ENCODE measurements around the gene ATP8A1.
"Not testable (repeated sequence)": the region's sequence is repeated elsewhere in the genome, so short reads cannot be mapped to it uniquely, and the experiment has no call there.

Gene ATP8A1

GRCh38 chr4:42488114-42488513 lies 168.8 kb downstream of the ATP8A1 start:
- Histone ChIP-seq H3K9me3 (ENCODE audit: insufficient read depth, low read length, severe bottlenecking) (no peaks in the 10 kb centered on the region), H3K27me3 (ENCODE audit: insufficient read depth, low read length, poor library complexity) (no peaks in the 10 kb centered on the region), H3K27ac (ENCODE audit: low read length) (no peak overlapping the region), H3K79me2 (ENCODE audit: insufficient read depth, low read length) (no peaks in the 10 kb centered on the region), H3K36me3 (ENCODE audit: insufficient read depth, low read length) (no peaks in the 10 kb centered on the region), H3K4me2 (ENCODE audit: insufficient read depth, low read length) (no peak overlapping the region), H3K4me3 (ENCODE audit: low read depth in 1 of 2, low read length in 2 of 2) (no peak overlapping the region), H3K4me1 (ENCODE audit: insufficient read depth, low read length) (no peaks in the 10 kb centered on the region), H4K20me1 (ENCODE audit: insufficient read depth, low read length) (no peaks in the 10 kb centered on the region), H2AFZ (ENCODE audit: low read depth, low read length) (no peak overlapping the region), H3K9ac (ENCODE audit: low read depth, low read length) (no peak overlapping the region)
- DNase-seq (no peak), ATAC-seq (ENCODE audit: insufficient read depth, low read depth) (no peak)
- TF ChIP-seq EZH2 (IDR thresholded peaks at IDR 0.05; ENCODE audit: borderline replicate concordance, low read depth, low read length, severe bottlenecking): no peak
- TF ChIP-seq, protein P1, sequence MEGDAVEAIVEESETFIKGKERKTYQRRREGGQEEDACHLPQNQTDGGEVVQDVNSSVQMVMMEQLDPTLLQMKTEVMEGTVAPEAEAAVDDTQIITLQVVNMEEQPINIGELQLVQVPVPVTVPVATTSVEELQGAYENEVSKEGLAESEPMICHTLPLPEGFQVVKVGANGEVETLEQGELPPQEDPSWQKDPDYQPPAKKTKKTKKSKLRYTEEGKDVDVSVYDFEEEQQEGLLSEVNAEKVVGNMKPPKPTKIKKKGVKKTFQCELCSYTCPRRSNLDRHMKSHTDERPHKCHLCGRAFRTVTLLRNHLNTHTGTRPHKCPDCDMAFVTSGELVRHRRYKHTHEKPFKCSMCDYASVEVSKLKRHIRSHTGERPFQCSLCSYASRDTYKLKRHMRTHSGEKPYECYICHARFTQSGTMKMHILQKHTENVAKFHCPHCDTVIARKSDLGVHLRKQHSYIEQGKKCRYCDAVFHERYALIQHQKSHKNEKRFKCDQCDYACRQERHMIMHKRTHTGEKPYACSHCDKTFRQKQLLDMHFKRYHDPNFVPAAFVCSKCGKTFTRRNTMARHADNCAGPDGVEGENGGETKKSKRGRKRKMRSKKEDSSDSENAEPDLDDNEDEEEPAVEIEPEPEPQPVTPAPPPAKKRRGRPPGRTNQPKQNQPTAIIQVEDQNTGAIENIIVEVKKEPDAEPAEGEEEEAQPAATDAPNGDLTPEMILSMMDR (IDR thresholded peaks at IDR 0.05; ENCODE audit: borderline replicate concordance, extremely low read depth, low read length, poor library complexity, severe bottlenecking): no peak

GRCh38 chr4:42487230-42487629 lies 169.7 kb downstream of the ATP8A1 start:
- DNase-seq (no peak), ATAC-seq (ENCODE audit: insufficient read depth, low read depth) (no peak)
- no peak for TF ChIP-seq EZH2 (IDR thresholded peaks at IDR 0.05; ENCODE audit: borderline replicate concordance, low read depth, low read length, severe bottlenecking)
- TF ChIP-seq, protein P1 (IDR thresholded peaks at IDR 0.05; ENCODE audit: borderline replicate concordance, extremely low read depth, low read length, poor library complexity, severe bottlenecking): no peak
- Histone ChIP-seq H4K20me1 (ENCODE audit: insufficient read depth, low read length) (no peaks in the 10 kb centered on the region), H3K9me3 (ENCODE audit: insufficient read depth, low read length, severe bottlenecking) (no peaks in the 10 kb centered on the region), H3K79me2 (ENCODE audit: insufficient read depth, low read length) (no peaks in the 10 kb centered on the region), H3K27me3 (ENCODE audit: insufficient read depth, low read length, poor library complexity) (no peaks in the 10 kb centered on the region), H3K9ac (ENCODE audit: low read depth, low read length) (no peak overlapping the region), H3K4me2 (ENCODE audit: insufficient read depth, low read length) (no peak overlapping the region), H3K27ac (ENCODE audit: low read length) (no peak overlapping the region), H2AFZ (ENCODE audit: low read depth, low read length) (no peak overlapping the region), H3K4me1 (ENCODE audit: insufficient read depth, low read length) (no peaks in the 10 kb centered on the region), H3K36me3 (ENCODE audit: insufficient read depth, low read length) (no peaks in the 10 kb centered on the region), H3K4me3 (ENCODE audit: low read depth in 1 of 2, low read length in 2 of 2) (no peak overlapping the region)

DNA sequence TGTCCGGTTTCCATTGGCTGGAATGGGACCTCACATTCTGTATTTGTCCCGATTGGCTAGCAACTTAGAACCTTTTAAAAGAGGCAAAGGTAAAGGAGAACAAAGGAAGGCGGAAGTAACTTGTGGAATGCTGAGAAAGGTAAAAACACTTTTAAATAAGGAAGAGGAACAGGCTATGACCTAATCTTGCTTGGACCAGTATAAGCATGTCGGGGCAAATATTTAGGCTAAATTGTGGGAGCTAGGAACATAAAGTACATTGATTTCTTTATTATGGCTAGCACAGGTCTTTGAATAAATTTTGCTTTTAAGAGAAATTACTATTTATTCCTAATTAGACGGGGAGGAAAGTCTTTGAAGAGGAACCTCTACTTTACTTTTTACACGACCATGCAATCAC lies 170.7 kb downstream of the ATP8A1 start:
- H3K79me2 ChIP-seq (ENCODE audit: insufficient read depth, low read length); H3K9me3 ChIP-seq (ENCODE audit: insufficient read depth, low read length, severe bottlenecking); H3K27me3 ChIP-seq (ENCODE audit: insufficient read depth, low read length, poor library complexity); H3K4me3 ChIP-seq (ENCODE audit: low read depth in 1 of 2, low read length in 2 of 2); DNase-seq; H3K4me2 ChIP-seq (ENCODE audit: insufficient read depth, low read length); H2AFZ ChIP-seq (ENCODE audit: low read depth, low read length); H4K20me1 ChIP-seq (ENCODE audit: insufficient read depth, low read length); H3K36me3 ChIP-seq (ENCODE audit: insufficient read depth, low read length); H3K27ac ChIP-seq (ENCODE audit: low read length); H3K9ac ChIP-seq (ENCODE audit: low read depth, low read length); H3K4me1 ChIP-seq (ENCODE audit: insufficient read depth, low read length); ATAC-seq (ENCODE audit: insufficient read depth, low read depth): not testable (repeated sequence)

- DNase-seq (no peak), ATAC-seq (ENCODE audit: insufficient read depth, low read depth) (no peak)
- no peak overlapping the region for H3K27ac ChIP-seq (ENCODE audit: low read length)
- no peak for TF ChIP-seq EZH2 (IDR thresholded peaks at IDR 0.05; ENCODE audit: borderline replicate concordance, low read depth, low read length, severe bottlenecking)
- TF ChIP-seq, protein P1 (IDR thresholded peaks at IDR 0.05; ENCODE audit: borderline replicate concordance, extremely low read depth, low read length, poor library complexity, severe bottlenecking): no peak
- H3K36me3 ChIP-seq (ENCODE audit: insufficient read depth, low read length): no peaks in the 10 kb centered on the region
- H3K4me1 ChIP-seq (ENCODE audit: insufficient read depth, low read length): no peaks in the 10 kb centered on the region
- H2AFZ ChIP-seq (ENCODE audit: low read depth, low read length): no peak overlapping the region
- no peak overlapping the region for H3K9ac ChIP-seq (ENCODE audit: low read depth, low read length)
- no peaks in the 10 kb centered on the region for H3K27me3 ChIP-seq (ENCODE audit: insufficient read depth, low read length, poor library complexity)
- no peaks in the 10 kb centered on the region for H3K9me3 ChIP-seq (ENCODE audit: insufficient read depth, low read length, severe bottlenecking)
- no peaks in the 10 kb centered on the region for H3K79me2 ChIP-seq (ENCODE audit: insufficient read depth, low read length)
- H4K20me1 ChIP-seq (ENCODE audit: insufficient read depth, low read length): no peaks in the 10 kb centered on the region
- H3K4me2 ChIP-seq (ENCODE audit: insufficient read depth, low read length): no peak overlapping the region
- no peak overlapping the region for H3K4me3 ChIP-seq (ENCODE audit: low read depth in 1 of 2, low read length in 2 of 2)
These were observed 172.3 kb downstream of the ATP8A1 start for GRCh38 chr4:42484630-42485029.
